GM12864 (cell line): Measurements from ENCODE around the gene SUSD1.

Source experiments
- DNase-seq: peaks from one replicate; pipeline ENCODE4 v3.0.0-alpha.2; 2011; ENCODE audit warnings: low read depth
- H3K4me3 ChIP-seq: 2 replicates; pipeline ENCODE4 v1.5.1; 2011; ENCODE audit warnings: mild to moderate bottlenecking, low read depth, low read length, control low read depth
- TF ChIP-seq, protein P1 (sequence below): IDR thresholded peaks from 2 replicates; pipeline ENCODE4 v1.5.1; 2011; ENCODE audit warnings: low read depth, mild to moderate bottlenecking, moderate library complexity, low read length, control low read depth, inconsistent platforms; ENCODE audit errors: missing control alignments

The SUSD1 gene

DNA sequence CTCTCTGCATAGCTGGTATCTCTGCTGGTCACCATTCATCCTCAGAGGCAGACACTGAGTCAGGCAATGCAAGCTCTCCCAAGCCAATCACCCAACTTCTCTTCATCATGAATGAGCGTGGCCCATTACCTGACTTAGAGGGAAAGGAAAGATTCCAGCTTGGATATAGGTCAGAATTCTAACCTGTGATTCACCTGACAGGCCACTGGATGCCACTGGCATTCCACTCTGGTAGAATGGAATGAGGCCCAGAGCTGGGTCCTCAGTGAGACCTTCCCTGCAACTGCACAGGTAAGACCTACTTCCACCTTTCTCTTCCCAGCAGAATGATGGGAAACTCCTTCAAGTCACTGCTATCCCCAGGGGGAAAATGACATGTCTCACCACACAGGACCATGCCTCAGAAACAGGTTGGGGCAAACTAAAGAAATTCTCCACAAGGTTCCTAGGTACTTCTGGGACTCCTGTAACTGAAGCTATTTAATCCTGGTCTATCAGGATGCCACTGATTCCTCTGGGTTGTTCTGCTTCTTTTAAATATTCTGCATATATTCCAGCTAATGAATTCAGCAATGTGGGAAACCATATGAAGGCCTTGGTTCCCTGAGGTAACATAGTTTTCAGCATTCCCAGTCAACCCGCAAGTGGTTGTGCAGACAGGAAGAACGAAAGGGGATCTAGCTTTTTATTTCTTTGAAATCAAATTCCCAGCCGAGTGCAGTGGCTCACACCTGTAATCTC lies 62.0 kb downstream of the SUSD1 start:
- DNase-seq, result no peak
- no peak overlapping the region for H3K4me3 ChIP-seq
- TF ChIP-seq, protein P1, sequence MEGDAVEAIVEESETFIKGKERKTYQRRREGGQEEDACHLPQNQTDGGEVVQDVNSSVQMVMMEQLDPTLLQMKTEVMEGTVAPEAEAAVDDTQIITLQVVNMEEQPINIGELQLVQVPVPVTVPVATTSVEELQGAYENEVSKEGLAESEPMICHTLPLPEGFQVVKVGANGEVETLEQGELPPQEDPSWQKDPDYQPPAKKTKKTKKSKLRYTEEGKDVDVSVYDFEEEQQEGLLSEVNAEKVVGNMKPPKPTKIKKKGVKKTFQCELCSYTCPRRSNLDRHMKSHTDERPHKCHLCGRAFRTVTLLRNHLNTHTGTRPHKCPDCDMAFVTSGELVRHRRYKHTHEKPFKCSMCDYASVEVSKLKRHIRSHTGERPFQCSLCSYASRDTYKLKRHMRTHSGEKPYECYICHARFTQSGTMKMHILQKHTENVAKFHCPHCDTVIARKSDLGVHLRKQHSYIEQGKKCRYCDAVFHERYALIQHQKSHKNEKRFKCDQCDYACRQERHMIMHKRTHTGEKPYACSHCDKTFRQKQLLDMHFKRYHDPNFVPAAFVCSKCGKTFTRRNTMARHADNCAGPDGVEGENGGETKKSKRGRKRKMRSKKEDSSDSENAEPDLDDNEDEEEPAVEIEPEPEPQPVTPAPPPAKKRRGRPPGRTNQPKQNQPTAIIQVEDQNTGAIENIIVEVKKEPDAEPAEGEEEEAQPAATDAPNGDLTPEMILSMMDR, result peak; percentile 71

DNA sequence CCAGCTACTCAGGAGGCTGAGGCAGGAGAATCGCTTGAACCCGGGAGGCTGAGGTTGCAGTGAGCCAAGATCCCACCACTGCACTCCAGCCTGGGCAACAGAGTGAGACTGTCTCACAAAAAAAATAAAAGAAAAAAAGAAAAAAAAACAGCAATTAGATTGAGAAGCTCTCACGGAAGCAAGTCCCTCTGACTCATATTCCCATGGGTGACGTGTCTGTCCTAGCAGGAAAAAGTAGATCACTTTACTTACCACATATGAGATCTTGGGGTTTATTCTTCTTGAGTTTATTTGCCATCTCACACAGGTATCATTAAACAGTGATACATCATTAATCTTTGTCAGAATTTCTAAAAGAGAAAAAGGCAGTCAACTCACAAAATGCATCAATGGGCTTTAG lies 62.6 kb downstream of the SUSD1 start:
- TF ChIP-seq, protein P1, result no peak
- no peak for DNase-seq
- no peak overlapping the region for H3K4me3 ChIP-seq

DNA sequence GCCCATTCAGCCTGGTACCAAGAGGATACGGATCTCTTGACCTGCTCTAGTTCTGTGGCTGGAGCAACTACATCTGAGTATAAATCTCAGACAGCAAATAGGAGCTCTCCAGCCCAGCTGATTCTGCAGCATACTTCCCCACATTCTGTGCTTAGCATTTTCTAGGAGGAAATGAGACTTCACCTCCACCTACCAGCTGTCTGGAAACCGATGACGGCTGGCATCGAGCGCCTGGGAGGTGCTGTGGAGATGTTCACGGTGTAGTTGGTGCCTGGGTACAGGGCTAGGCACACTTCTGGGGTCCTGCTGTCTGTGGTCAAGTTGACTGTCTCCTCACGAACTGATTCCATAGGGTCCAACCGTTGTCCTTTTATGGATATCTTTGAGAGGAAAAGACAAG lies 63.6 kb downstream of the SUSD1 start:
- H3K4me3 ChIP-seq, result no peak overlapping the region
- TF ChIP-seq, protein P1, result no peak
- DNase-seq, result no peak

DNA sequence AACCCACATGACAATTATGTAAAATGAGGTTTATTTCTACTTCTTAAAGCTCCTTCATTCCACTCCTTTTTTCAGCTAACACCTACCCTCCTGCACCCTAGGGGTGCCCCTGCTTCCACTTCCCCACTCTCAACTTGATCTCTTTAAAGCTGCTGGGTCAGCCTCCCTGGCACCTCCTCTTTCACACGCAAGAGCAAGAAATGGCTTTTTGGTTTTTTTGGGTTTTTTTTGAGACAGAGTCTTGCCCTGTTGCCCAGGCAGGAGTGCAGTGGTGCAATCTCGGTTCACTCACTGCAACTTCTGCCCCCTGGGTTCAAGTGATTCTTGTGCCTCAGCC lies 64.4 kb downstream of the SUSD1 start:
- TF ChIP-seq, protein P1, result no peak
- no peak overlapping the region for H3K4me3 ChIP-seq
- DNase-seq, result no peak

DNA sequence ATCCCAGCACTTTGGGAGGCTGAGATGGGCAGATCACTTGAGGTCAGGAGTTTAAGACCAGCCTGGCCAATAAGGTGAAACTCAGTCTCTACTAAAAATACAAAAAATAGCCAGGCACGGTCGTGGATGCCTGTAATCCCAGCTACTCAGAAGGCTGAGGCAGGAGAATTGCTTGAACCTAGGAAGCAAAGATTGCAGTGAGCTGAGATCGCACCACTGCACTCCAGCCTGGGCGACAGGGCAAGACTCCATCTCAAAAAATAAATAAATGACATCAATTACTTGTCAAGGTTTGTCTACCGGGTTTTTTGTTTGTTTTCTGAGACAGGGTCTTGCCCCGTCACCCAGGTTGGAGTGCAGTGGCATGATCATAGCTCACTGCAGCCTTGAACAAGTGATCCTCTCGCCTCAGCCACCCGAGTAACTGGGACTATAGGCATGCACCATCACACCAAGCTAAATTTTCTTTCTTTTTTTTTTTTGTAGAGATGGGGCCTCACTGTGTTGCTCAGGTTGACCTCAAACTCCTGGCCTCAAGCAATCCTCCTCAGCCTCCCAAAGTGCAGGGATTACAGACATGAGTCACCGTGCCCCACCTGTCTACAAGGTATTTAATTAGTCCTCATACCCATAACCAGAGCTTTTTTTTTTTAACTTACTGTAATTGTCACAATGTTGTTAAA lies 64.9 kb downstream of the SUSD1 start:
- DNase-seq, result no peak
- H3K4me3 ChIP-seq, result no peak overlapping the region
- TF ChIP-seq, protein P1, result no peak

DNA sequence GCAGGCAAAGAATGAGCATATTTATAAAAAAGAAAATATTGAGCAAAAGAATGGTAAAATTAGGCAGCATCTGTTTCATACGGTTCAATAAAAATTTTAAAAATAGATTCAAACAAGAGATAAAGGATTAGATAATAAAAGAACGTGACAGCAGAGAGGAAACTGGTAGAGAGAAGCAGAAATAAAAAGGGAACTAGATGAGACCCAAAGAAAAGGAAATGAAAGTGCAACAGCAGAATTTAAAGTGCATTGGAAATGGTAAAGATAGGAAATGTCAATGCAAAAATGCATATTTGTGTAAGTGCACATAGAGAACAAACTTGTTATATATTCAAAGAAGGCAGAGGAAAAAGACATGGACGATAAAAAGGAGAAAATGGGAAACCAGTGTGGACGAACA lies 70.2 kb downstream of the SUSD1 start:
- TF ChIP-seq, protein P1, result no peak
- no peak overlapping the region for H3K4me3 ChIP-seq
- no peak for DNase-seq

DNA sequence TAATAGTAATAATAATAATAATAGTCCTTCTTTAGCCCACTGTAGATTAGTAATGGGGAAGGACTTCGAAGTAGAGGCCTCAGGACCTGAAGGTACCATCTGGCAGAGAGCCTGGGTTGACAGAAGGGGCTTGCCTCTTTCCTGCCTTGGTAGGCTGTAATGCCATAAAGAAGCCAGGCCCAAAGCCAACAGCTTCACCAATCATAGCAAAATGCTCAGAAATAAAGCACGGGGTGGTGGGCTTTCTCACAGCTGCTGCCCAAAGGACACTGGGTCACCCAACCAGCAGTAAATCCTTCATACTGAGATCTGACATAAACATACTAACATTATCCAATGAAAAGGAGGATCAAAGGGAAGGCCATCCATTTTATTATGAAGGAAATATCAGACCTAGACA lies 70.7 kb downstream of the SUSD1 start:
- TF ChIP-seq, protein P1, result no peak
- no peak overlapping the region for H3K4me3 ChIP-seq
- DNase-seq, result no peak
